Fibroblast of lung (primary cell): ENCODE data around the gene RFX8. TPM values are rescaled to one million over a fixed set of nuclear protein-coding genes. Genes with fewer than 3 reads are reported as not detected.
A peak's percentile ranks its signal among the peaks of the same experiment; 100 is the strongest.

Source experiments
- DNase-seq, 2 donors: peaks; one replicate each; pipeline versions ENCODE4 v3.0.0 to v3.0.0-alpha.2; 2010; ENCODE audit warnings: low read depth in 2 of 2
- H2AFZ ChIP-seq: 2 replicates; pipeline ENCODE4 v1.5.1; 2012; ENCODE audit warnings: low read length, control low read depth, inconsistent platforms
- H3K27ac ChIP-seq: 2 replicates; pipeline ENCODE4 v1.5.1; 2011; ENCODE audit warnings: low read length, control low read depth; ENCODE audit not compliant: insufficient read depth
- H3K27me3 ChIP-seq: 2 replicates; pipeline ENCODE4 v1.5.1; 2011; ENCODE audit warnings: mild to moderate bottlenecking, low read length; ENCODE audit not compliant: control insufficient read depth, insufficient read depth
- H3K36me3 ChIP-seq: 2 replicates; pipeline ENCODE4 v1.5.1; 2011; ENCODE audit warnings: low read length; ENCODE audit not compliant: control insufficient read depth, insufficient read depth
- H3K4me1 ChIP-seq: 2 replicates; pipeline ENCODE4 v1.5.1; 2011; ENCODE audit warnings: low read length; ENCODE audit not compliant: control insufficient read depth, insufficient read depth; ENCODE audit errors: extremely low read depth
- H3K4me2 ChIP-seq: 2 replicates; pipeline ENCODE4 v1.5.1; 2011; ENCODE audit warnings: low read length, control low read depth; ENCODE audit not compliant: insufficient read depth; ENCODE audit errors: extremely low read depth
- H3K4me3 ChIP-seq, 4 experiments: fragments of 200-600 bp in 1 of 4; sonication (generic) in 1 of 4; replicated peaks in 1 of 4; 2 replicates each; pipeline ENCODE4 v1.5.1; 2011 to 2016; ENCODE audit warnings: low read length in 4 of 4, low read depth in 3 of 4, mild to moderate bottlenecking in 3 of 4, control low read depth in 2 of 4, inconsistent platforms in 1 of 4, mixed read lengths in 1 of 4; ENCODE audit not compliant: insufficient read depth in 1 of 4; ENCODE audit errors: control extremely low read depth in 1 of 4
- H3K79me2 ChIP-seq: 2 replicates; pipeline ENCODE4 v1.5.1; 2012; ENCODE audit warnings: mild to moderate bottlenecking, low read length, inconsistent platforms; ENCODE audit not compliant: control insufficient read depth, insufficient read depth
- H3K9ac ChIP-seq: 2 replicates; pipeline ENCODE4 v1.5.1; 2011; ENCODE audit warnings: mild to moderate bottlenecking, low read length, control low read depth; ENCODE audit not compliant: insufficient read depth
- H3K9me3 ChIP-seq: 2 replicates; pipeline ENCODE4 v1.5.1; 2012; ENCODE audit warnings: low read depth, low read length; ENCODE audit not compliant: control insufficient read depth, insufficient read depth
- H4K20me1 ChIP-seq: 2 replicates; pipeline ENCODE4 v1.5.1; 2011; ENCODE audit warnings: low read length; ENCODE audit not compliant: control insufficient read depth, insufficient read depth; ENCODE audit errors: extremely low read depth
- EZH2 ChIP-seq: IDR thresholded peaks from 2 replicates; pipeline ENCODE4 v1.5.1; 2012; ENCODE audit warnings: low read length, control low read depth, mild to moderate bottlenecking; ENCODE audit errors: missing control alignments
- polyA plus RNA-seq, 2 donors: library from polyadenylated mRNA; depleted of rRNA in 1 of 2; stranded (reverse) in 1 of 2; unstranded in 1 of 2; fragments of >200 nt; gene quantifications; 2 replicates each; pipeline ENCODE4 v1.2.1, GENCODE V29; 2011 to 2012; ENCODE audit warnings: missing spikeins in 1 of 2
- total RNA-seq: library from RNA; depleted of rRNA; stranded (reverse); fragments of >200 nt; gene quantifications from 2 replicates; pipeline ENCODE4 v1.2.1, GENCODE V29; 2014
- TF ChIP-seq, protein P1 (sequence below), 2 donors: IDR thresholded peaks in 1 of 2; conservative IDR thresholded peaks in 1 of 2; 1 replicate in 1 of 2; 2 replicates in 1 of 2; pipeline ENCODE4 v1.5.1; 2011 to 2012; ENCODE audit warnings: low read length in 2 of 2, control low read depth in 1 of 2, inconsistent platforms in 1 of 2, low read depth in 1 of 2, mild to moderate bottlenecking in 1 of 2

The RFX8 gene
- total and polyA plus RNA-seq, 2 donors (not counting 1 experiment from before 2014, with no cell fraction given), result 4.3 to 12.4 TPM

DNA sequence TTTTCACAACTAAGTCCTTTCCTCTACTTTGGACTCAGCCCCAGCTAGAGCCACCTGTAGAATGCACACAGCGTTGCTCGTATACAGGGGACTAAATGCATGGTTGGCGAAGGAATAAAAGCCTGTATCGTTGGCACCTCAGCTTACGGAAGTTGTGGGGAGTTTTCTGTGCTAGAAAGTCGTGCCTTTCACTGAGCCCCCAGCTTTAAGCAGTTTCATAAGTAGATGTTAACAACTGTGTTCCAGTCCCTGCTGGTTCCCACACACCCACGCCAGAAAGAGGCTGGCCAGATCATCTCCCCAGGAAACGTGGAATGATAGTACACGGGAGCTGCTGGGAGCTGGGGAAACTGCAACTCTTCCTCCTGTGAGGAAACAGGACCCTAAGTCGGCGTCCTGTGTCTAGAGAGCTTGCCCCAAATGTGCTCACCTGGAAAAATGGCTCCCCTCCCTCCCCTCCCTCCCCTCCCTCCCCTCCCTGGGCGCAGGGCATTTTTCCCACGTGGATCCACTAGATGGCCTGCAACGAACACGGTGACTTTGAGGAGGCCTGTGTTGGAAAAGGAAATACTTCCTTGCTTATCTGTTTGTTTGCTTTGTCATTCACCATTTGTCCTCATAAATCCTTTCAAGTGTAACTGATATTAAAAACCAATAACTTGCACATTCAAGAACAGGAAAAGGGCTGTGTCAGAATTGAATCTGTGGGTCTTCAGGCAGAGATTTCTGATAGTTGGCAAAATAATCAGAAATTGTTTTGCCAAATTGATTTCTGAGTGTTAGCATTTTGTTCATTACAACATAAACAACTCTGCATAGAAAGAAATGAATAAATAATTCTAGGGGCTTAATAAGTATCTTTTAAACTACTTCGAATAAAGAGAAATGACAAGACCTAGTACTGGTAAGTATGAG, 43.9 kb upstream of the RFX8 start:
- H3K27me3 ChIP-seq, result no peaks in the 10 kb centered on the region
- H3K4me2 ChIP-seq, result peak overlapping the region; percentile 58
- H3K27ac ChIP-seq, result peak overlapping the region; percentile 60
- H3K4me1 ChIP-seq, result peaks cover 21% of the 10 kb centered on the region
- peak; percentile 57 to 68 for DNase-seq
- H3K79me2 ChIP-seq, result no peaks in the 10 kb centered on the region
- no peaks in the 10 kb centered on the region for H3K9me3 ChIP-seq
- no peaks in the 10 kb centered on the region for H4K20me1 ChIP-seq
- peak overlapping the region; percentile 18 for H3K9ac ChIP-seq
- no peak for TF ChIP-seq EZH2
- TF ChIP-seq, protein P1, sequence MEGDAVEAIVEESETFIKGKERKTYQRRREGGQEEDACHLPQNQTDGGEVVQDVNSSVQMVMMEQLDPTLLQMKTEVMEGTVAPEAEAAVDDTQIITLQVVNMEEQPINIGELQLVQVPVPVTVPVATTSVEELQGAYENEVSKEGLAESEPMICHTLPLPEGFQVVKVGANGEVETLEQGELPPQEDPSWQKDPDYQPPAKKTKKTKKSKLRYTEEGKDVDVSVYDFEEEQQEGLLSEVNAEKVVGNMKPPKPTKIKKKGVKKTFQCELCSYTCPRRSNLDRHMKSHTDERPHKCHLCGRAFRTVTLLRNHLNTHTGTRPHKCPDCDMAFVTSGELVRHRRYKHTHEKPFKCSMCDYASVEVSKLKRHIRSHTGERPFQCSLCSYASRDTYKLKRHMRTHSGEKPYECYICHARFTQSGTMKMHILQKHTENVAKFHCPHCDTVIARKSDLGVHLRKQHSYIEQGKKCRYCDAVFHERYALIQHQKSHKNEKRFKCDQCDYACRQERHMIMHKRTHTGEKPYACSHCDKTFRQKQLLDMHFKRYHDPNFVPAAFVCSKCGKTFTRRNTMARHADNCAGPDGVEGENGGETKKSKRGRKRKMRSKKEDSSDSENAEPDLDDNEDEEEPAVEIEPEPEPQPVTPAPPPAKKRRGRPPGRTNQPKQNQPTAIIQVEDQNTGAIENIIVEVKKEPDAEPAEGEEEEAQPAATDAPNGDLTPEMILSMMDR (conservative IDR thresholded peaks at IDR 0.05 in 1 of 2, IDR thresholded peaks at IDR 0.05 in 1 of 2; ENCODE audit: low read depth in 1 of 2, low read length in 2 of 2), result peak; percentile 36 to 53
- no peak overlapping the region for H3K4me3 ChIP-seq
- no peaks in the 10 kb centered on the region for H3K36me3 ChIP-seq
- peak overlapping the region; percentile 29 for H2AFZ ChIP-seq

DNA sequence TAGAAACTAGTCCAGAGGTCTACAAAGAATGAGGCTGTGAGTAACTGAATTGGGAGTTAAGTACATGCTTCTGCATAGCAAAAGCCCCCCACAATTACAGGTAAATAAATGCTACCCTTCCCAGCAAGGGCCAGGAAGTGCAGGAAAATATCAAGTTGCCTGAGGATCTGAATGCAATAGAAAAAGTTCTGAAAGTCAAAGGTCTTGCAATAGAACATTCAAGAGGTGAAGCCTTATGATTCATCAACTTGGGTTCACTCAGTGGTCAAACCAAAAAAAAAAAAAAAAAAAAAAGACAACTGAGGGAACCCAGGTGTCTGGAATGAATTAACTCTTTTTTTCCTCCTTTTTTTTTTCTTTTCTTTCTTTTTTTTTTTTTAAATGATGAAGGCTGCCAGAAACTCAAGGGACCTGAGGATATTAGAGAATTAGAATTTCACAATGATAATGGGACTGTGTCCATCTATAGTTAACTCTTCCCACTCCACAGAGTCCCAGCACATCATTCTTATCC, 42.9 kb upstream of the RFX8 start:
- peak; percentile 78 to 82 for DNase-seq
- no peak overlapping the region for H3K4me3 ChIP-seq
- H3K36me3 ChIP-seq, result no peaks in the 10 kb centered on the region
- no peaks in the 10 kb centered on the region for H3K79me2 ChIP-seq
- no peaks in the 10 kb centered on the region for H3K27me3 ChIP-seq
- peak overlapping the region; percentile 94 for H3K27ac ChIP-seq
- H3K4me2 ChIP-seq, result peak overlapping the region; percentile 92
- no peaks in the 10 kb centered on the region for H3K9me3 ChIP-seq
- no peak overlapping the region for H2AFZ ChIP-seq
- TF ChIP-seq, protein P1 (conservative IDR thresholded peaks at IDR 0.05 in 1 of 2, IDR thresholded peaks at IDR 0.05 in 1 of 2; ENCODE audit: low read depth in 1 of 2, low read length in 2 of 2), result no peak
- TF ChIP-seq EZH2, result no peak
- no peaks in the 10 kb centered on the region for H4K20me1 ChIP-seq
- peaks cover 21% of the 10 kb centered on the region for H3K4me1 ChIP-seq
- H3K9ac ChIP-seq, result no peak overlapping the region

DNA sequence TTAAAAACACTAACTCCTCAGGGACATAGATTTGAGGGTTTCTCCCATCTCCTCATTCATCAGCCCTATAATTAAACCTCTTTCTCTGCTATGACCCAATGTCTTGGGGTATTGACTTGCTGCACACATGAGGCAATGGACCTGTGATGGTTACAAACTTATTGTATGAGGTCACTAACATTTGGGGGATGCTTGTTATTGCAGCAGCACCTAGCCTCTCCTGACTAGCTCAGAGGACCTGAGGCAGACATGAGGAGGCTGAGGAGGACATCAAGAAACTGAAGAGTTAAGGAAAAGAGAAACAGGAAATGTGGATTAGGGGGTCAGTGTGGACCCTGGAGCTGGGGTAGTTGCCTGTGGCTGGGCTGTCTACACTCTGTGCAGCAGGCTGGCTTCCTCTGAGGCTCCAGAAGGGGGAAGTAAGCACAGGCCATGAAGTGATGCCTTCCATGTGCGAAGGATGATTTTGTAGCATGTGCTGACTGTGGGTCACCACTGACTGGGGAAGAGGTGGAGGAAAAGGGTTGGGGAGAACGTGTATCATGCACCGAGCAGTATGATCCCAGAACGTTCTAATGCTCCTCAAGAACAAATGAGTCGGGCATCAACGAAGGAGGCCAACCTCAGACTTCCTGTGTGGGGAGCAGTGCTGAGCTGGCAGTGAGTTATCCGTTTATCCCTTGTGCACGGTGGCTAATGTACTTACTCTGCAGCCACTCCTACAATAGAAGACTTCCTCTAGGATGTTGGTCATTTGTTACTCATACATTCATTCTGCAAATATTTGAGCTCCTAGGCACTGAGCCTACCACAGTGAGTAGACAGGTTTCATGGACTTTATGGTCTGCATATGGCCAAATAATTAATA, 42.1 kb upstream of the RFX8 start:
- Histone ChIP-seq H2AFZ (peak overlapping the region; percentile 53), H4K20me1 (no peaks in the 10 kb centered on the region), H3K36me3 (no peaks in the 10 kb centered on the region), H3K4me3 (no peak overlapping the region), H3K4me2 (peak overlapping the region; percentile 92), H3K27me3 (no peaks in the 10 kb centered on the region), H3K4me1 (peaks cover 21% of the 10 kb centered on the region), H3K27ac (peak overlapping the region; percentile 94), H3K9me3 (no peaks in the 10 kb centered on the region), H3K79me2 (no peaks in the 10 kb centered on the region), H3K9ac (no peak overlapping the region)
- DNase-seq, result peak; percentile 82 to 99
- TF ChIP-seq, protein P1 (conservative IDR thresholded peaks at IDR 0.05 in 1 of 2, IDR thresholded peaks at IDR 0.05 in 1 of 2; ENCODE audit: low read depth in 1 of 2, low read length in 2 of 2), result no peak
- TF ChIP-seq EZH2, result no peak
